DMS53 treated with DMSO at 0.1 percent for 48 hours (cell line): ENCODE data around the gene B4GALT1.
A peak's percentile ranks its signal among the peaks of the same experiment; 100 is the strongest.
"Not testable (repeated sequence)": the region's sequence is repeated elsewhere in the genome, so short reads cannot be mapped to it uniquely, and the experiment has no call there.

Experiments
- DNase-seq: peaks from one replicate; lab custom pipeline; 2025; ENCODE audit not compliant: unreplicated experiment; lab: John Stamatoyannopoulos, UW

B4GALT1 gene

DNA sequence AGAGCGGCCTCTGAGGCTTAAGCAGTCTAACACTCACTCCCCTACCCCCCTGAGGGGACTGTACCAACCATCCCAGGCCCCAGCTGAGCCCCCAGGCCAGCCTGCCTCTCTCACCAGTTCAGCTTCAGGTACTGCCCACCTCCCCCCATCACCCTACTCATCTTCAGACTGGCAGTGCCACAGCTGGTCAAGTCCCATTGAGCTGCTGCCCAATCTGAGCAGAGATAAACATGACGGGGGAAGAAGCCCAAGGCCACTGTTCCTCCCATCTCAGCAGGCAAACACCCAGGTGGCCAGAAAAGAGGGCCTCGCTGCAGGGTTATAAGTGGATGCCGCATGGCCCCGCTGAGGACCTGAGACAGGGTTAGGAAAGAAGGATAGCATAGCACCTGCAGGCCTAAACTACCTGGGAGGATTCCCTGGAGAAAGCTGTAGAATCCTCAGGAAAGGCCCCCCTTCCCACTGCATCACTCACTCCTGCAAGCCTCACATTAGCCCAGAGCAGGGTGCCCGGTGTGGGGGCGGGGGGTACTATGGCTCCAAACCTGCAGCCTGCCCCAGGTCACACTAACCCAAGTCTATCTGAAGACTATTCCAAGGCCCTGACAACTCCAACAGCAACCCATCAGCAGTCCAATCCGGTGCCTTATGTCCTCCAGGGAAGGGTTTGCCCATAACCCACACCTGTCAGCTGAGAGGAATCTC lies 3.6 kb downstream of the B4GALT1 start:
- DNase-seq: no peak

DNA sequence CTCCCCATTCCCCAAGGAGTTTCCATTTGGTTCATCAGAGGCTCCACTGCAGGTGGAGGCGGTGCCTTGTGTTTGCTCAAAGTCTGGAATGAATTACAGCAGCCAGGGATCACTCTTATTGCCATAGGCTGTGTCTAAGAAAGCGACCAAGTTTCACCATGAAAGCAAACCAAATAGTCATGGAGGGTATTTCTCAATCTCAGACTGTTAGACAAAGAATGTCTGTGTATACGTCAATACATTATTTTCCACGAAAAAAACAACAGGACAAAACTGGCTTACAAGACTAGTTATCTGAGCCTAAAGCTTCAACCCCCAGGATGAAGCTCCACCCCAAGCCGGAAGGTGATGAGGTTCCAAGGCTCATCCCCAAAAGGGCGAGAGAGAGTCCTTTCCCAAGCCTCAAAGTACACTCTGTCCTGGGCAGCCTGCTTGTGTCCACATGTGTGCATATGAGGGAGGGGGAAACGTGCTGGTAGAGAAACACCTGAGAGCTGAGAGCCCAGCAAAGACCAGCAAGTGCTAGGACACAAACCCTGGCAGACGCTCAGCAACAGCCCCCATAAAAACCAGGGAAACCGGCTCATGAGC lies 4.3 kb downstream of the B4GALT1 start:
- no peak for DNase-seq

DNA sequence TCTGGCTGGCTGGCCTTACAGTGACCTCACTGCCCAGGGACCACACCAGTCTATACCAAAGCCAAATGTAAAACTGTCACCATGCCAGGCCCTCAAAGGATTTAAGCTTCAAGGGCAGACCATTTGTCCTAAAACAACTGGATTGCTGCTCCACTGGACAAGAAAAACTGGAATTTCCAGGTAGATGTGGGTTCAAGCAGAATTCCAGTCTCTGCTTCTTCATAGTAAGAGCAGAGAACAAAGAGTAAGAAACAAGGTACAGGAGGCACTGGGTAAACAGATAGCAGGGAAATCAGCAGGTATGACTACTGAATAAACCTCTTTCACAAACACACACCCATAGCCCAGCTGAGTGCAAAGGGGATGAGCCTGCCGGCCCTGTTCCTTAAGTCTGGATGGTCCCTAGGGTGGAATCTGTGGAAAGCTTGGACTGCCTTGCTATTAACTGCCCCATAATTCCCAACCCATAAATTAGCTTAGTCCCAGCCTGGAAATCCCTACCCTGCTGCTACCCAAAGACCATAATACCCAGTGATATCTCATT lies 5.5 kb downstream of the B4GALT1 start:
- peak; percentile 93 for DNase-seq

DNA sequence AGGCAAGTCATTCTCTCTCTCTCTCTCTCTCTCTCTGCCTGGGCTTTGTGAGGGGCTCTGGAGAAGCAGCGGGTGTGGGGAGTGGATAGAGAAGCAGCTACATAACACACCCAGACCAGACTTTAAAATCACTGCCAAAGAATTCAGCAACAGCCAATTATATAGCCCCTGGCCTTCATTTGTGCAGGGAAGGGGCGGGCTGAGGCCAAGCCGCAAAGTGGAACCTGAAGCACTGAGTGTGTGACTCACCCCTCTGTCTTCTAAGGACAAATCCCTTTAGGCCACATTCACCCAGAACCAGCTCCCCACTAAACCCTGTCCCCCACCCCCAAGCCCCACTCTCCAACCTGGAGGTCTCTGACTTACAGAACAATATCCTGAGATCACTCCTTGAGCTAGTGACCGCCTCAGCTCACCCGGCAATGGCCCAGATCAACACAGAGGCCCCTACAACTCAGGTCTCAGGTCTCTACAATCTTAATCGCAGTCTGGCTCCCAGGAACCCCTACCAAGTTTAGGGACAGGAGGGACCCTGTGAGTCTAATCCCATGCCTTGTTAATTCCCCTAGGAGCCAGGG lies 6.0 kb downstream of the B4GALT1 start:
- DNase-seq: peak; percentile 52

DNA sequence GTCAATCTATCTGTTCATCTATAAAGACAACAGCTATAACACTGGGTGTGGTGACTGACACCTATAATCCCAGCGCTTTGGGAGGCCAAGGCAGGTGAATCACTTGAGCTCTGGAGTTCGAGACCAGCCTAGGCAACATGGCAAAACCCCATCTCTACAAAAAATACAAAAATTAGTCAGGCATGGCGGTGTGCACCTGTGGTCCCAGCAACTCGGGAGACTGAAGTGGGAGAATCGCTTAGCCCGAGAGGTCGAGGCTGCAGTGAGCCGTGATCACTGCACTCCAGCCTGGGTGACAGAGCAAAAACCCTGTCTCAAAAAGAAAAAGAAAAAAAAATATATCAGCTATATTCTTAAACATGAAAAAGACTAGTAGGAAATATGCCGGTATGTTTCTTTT lies 6.7 kb downstream of the B4GALT1 start:
- not testable (repeated sequence) for DNase-seq

DNA sequence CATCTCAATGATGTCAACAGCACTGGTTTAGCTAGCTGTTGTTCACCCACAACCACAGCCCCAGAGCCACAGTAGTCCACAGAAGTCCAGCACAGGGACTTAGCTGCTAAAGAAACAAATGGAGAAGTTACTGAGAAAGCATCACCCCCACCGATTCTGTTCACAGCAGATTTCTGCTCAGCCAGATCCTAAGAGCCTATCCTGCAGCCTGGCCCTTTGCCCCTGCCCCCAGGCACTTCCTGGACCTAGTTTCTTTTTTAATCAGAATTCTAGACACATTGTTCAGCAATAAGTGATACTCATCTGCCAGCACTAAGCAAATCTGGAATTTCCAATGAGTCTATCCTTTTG lies 7.4 kb downstream of the B4GALT1 start:
- no peak for DNase-seq

DNA sequence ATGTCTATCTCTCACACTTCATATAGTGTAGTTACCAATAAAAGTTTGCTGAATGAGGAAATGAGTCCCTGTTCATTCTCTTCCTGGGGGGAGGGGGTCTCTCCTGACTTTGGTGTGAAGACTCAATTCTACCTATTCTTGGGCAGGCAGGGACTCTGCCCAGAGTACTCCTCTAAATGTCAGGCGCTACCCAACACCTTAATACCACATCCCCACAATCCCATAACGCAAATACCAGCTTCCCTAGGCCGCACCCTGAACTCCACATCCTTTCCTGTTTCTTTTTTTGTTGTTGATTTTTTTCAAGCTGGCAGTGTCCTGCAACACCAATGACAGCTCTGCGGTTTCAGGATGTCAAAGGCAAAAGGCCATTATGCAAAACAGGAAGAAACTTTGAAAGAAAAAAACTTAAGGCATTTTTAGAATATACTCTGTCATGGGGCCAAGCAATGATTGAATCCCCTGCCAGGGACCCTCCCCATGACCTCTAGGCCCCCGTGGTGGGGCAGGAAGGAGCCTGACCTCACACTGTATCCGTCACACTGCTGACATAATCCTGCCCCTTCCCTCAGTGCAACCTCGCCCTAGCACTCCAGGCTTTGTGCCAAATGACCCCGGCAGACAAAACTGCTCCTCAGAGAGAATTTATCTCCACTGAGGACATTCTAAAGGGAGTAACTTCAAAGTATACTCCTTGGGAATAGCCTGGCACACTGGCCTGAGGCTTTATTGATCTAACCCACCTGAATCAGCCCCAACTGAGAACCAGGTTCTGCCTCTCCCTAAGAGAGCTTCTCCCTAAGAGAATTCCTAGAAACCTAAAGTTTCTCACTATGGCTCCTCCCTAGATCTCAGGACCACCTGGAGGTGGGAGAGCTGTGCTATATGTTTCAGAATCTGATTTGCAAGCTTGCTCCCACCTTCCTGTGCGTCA lies 8.0 kb downstream of the B4GALT1 start:
- DNase-seq: no peak

DNA sequence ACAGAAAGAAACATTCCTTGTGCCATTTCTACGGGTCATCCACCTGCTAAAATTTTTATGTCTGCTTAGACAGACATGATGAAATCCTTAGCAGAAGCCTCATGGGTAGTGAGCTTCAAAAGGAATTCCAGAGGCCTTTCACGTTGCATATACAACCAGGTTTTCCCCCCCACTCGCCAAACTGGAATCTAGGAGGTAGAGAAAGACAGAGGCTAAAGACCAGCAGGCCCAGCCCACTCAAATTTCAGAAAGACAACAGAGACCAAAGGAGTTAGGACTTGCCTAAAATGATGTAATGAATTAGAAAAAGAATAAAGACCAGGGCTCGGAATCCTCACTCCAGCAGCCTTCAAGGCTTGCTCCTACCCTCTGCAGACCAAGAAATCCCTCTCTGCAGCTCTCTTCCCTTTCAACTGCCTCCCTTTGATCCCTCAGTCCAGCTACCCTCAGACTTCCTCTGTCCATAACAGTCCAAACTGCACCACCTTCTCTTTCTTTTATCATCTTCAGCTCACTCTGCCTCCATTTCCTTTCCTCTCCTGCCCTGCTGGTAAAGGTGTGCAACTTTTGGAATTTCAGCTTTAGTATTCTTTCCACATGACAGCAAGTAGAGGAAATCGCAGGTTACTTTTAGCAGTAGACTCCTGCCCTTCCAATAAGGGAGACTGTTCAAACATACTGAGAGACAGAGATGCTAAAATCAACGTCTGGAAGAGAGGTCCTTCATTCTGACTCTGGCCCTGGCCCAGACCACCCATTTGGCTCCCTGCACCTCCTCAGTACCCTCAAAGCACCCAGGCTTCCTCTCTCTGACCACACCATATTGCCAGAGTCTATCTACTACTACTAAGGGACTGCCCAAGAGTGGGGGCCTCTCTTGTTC lies 8.9 kb downstream of the B4GALT1 start:
- DNase-seq: no peak

DNA sequence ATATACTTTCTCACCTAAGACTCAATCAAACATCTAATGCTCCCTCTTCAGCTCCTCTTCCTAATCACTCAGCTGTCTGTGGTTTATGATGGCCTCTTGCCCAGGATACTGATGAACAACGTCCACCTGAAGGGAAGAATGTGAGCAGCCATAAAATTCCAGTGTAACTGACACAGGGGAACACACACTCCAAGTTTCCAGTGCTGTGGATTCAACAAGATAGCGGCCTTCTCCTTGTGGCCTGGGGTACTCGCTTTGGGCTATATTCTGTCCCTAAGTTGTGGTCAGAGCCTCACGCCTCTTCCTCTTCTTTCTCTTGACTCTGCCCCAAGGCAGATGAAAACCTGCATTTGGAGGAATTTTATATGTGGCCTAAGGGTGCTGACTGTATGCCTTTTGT lies 11.7 kb downstream of the B4GALT1 start:
- no peak for DNase-seq

DNA sequence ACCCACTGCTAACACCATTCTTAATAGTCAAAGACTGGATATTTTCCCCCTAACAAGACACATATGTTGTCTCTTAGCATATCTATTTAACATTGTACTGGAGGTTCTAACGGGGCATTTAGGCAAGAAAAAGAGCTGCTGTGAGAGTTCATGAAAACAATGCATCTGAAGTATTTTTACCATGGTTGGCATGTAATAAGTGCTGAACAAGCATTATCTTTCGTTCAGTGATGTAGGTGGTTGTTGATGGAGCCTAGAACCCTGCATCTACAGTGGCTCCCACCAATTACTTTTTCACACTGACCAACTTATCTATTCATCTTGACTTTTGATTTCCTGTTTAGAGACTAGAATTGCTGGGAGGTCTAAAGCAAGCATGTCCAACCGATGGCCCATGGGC lies 12.8 kb downstream of the B4GALT1 start:
- DNase-seq: no peak

DNA sequence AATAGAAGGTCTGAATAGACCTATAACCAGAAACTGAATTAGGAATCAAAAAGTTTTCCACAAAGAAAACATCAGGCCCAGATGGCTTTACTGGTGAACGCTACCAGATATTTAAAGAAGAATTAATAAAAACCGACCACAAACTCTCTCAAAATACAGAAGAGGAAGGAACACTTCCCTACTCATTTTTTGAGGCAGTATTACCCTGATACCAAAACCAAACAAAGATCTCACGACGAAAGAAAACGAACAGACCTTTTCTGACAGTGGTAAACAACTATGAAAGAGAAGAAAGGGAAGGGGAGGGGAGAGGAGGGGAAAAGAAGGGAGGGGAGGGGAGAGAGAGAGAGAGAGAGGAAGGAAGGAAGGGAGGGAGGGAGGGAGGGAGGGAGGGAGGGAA lies 13.5 kb downstream of the B4GALT1 start:
- no peak for DNase-seq

DNA sequence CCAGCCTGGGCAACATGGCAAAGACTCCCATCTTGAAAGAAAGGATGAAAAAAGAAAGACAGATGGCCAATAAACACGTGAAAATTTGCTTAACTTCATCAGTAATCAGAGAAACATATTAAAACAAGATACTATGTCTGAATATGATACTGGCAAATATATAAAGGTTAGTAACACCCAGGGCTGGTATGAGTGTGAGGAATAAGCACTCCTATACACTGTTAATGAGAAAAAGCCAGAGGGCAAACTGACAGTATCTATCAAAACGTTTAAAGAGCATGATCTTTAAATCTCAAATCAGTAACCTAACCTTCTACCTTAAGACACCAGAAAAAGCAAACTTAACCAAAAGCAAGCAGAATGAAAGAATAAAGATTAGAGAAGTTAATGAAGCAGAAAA lies 14.1 kb downstream of the B4GALT1 start:
- DNase-seq: no peak

DNA sequence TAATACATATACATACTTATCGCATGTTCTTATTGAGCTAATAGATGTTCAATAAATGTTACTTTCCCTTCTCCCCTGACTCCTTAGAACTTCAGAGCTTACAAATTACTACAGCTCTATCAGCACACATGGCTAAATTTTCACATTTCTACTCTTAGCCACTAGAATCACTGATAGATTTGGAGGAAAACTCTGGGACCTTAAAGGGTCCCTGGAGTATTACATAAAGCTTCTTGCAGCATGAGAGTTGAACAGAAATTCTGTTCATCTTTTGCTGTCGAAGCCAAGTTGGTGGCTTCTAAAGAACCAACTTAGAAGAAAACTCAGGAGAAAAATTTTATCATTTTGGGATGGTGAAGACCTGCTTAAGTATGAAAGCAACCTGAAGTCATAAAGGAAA lies 15.5 kb downstream of the B4GALT1 start:
- DNase-seq: no peak

DNA sequence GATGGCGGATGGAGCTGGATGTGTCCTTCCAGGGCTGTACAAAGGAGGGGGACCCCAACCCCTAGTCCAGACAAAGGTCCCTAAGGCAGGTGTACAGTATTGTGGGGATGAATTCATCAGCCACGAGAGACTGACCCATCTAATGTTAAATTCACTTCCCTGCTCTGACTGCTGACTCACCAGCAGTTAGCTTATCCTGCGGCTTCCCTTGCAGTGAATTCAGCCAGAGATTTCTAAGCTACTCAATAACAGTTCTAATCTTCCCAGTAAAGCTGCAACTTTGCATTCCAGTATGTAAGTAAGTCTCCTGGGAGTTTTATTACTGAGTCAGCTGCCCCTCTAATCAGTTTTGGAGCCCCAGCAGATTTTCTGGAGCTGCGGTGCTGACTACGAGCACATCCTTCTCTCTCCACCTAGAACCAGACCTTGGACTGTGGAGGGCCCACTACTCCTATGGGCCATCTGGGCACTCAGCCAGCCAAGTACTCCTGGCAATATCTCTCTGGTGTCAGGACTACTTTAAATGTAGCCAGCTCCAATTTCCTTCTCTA lies 16.1 kb downstream of the B4GALT1 start:
- no peak for DNase-seq

DNA sequence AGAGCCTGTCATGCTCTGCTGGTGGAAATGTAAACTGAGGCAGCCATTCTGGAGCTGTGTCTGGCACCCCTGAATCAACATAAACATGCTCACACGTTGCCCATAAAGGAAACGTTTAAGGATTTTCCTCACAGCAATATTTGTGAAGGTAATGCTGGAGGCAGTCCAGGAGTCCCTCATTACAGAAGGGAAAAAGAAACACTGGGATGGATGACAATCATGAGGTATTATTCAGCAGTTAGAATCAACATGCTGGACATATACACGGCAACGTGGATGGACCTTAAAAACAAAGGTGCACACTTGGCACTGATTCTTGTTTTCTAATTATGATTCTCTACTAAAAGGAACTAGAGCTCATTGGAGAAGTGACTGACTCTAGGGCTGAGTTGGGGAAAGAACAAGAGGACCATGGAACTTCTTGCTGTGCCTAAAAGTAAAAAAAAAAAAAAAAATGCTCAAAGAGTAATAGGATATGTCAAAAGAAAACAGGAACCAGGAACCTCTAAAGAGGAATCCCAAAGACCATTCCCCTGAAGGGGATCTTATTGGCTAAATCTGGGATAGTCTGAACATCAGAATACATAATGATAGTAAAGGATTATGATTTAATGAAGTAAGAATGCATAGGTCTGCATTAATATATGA lies 18.6 kb downstream of the B4GALT1 start:
- no peak for DNase-seq

DNA sequence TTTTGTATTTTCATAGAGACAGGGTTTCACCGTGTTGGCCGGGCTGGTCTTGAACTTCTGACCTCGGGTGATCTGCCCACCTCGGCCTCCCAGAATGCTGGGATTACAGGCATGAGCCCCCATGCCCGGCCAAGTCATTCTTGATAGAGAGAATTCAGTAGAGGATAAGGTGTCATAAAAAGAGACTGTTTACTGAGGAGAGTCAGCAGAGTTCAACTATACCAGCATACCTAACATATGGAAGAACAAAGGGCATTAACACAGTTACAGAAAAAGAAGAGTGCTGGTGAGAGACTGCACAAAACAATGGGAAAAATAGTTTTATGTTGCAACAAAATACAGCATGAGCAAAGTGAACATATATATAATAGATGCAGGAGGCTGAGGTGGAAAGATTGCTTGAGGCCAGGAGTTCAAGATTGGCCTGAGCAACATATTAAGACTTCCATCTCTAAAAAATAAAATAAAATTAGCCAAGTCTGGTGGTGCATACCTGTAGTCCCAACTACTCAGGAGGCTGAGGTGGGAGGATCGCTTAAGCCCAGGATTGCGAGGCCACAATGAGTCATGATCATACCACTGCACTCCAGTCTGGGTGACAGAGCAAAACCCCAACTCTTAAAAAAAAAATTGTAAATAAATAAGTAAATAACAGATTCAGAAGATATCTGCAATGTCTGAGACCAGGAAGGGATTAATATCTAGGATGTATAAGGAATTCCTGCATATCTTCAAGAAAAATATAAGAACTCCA lies 19.5 kb downstream of the B4GALT1 start:
- no peak for DNase-seq

DNA sequence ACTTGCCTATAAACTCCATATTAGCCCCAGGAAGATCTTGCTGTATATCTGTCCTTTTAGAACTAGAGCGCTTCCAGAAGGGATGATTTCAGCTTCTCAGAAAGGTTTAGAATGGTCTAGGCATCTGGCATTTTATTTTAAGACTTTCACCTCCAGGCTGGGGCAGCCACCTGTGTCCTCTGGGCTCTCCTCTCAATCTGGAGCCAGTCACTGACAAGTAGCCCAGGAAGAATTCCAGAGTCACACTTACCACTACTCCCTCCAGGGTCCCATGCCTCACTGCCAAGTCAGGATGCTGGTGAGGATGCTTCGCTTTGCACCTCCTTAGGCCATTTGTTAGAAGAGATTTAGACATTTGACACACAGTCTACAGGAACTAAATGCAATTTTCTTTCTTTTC lies 20.8 kb downstream of the B4GALT1 start:
- DNase-seq: no peak

DNA sequence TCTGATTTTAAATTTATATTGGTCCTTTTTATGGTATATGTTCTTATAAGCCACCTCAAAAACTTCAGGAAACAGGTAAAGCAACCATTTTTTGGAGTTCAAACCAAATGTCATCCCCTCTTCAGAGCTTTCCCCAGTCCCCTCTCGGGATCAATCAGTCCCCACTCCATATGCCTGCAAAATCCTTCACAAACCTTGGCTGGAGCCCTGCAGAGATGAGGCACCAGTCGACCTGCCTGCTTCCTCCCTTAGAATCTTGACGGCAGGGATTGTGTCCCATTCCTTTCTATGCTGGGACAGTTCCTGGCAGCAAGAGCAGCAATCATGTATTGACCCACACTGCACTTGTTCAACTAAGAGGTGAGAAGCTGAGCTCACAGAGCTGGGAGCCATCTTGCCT lies 22.6 kb downstream of the B4GALT1 start:
- no peak for DNase-seq

DNA sequence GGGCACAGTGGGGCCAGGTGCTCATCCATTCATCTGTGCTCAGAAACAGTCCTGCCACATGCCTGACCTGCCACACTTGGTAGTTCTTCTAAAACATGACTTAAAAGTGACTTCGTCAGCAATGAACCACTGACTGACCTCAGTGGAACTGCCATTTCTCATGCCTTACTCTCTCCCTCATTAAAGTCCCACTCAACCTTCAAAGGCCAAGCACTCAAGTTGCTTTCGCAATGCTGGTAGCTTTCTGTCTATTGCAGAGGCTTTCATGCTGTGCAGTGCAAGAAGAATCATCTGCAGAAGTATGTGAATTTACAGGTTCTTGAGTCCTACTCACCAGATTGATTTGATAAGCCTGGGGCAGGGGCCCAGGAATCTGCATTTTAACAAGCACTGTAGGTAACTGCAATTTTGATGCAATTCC lies 23.9 kb downstream of the B4GALT1 start:
- no peak for DNase-seq
